Muscle of leg (tissue), 11 donors: ENCODE measurements around the gene IGSF8. TPM values are rescaled to one million over a fixed set of nuclear protein-coding genes. Genes with fewer than 3 reads are reported as not detected.

Source experiments
- DNase-seq: peaks from one replicate; pipeline ENCODE4 v3.0.0; 2013
- H3K27ac ChIP-seq: one replicate; pipeline ENCODE4 v1.5.1; 2013; ENCODE audit warnings: mild to moderate bottlenecking, low read length, control low read depth
- H3K27me3 ChIP-seq: one replicate; pipeline ENCODE4 v1.6.1; 2013; ENCODE audit warnings: low read length; ENCODE audit not compliant: control insufficient read depth, insufficient read depth
- H3K36me3 ChIP-seq: one replicate; pipeline ENCODE4 v1.6.1; 2013; ENCODE audit warnings: low read length; ENCODE audit not compliant: control insufficient read depth, insufficient read depth
- H3K4me1 ChIP-seq: one replicate; pipeline ENCODE4 v1.6.1; 2013; ENCODE audit warnings: low read length; ENCODE audit not compliant: control insufficient read depth, insufficient read depth
- H3K4me3 ChIP-seq: one replicate; pipeline ENCODE4 v1.5.1; 2013; ENCODE audit warnings: low read length, control low read depth
- H3K9me3 ChIP-seq: replicated peaks from 2 replicates; pipeline ENCODE4 v1.6.1; 2013; ENCODE audit warnings: low read depth, low read length; ENCODE audit not compliant: control insufficient read depth
- WGBS: methylation state at CpG from one replicate; pipeline ENCODE4 v1.1.5; 2013; ENCODE audit warnings: missing lambda C conversion rate; ENCODE audit not compliant: insufficient coverage; 5-methylcytosine and 5-hydroxymethylcytosine counted together
- polyA plus RNA-seq, 8 donors: library from polyadenylated mRNA; unstranded; fragments of 120-200 nt; gene quantifications; one replicate each; pipeline versions ENCODE4 v1.2.1 to v1.2.3, GENCODE V29; 2013; ENCODE audit warnings: inconsistent platforms in 1 of 8, low replicate concordance in 1 of 8; ENCODE audit not compliant: insufficient read length in 8 of 8, insufficient read depth in 1 of 8
- total RNA-seq: library from RNA; stranded (reverse); fragments of 120-200 nt; gene quantifications from one replicate; pipeline ENCODE4 v1.2.4, GENCODE V29; 2013

Gene IGSF8
- total and polyA plus RNA-seq, 9 donors: 15.4 to 26.2 (median 21.1) TPM

DNA sequence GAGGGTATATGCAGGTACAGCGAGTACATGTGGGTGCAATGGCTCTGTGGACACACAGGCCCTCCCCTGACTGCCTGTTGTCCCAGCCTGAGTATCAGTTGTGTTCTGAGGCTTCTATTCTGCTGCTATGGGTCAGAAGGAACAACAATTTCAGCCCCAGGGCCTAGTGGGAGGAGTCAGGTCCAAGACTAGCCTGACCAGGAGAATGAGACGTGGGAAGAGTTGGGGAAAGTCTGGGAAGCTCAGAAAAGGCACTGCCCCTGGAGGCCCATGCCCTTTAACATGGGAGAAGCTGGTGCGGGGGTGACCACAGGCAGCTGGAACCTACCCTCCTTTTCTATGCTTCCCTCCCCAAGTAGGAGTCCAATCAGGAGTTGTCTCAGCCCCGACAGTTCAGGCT, 7.7 kb downstream of the IGSF8 start:
- no peak for DNase-seq
- Histone ChIP-seq H3K36me3 (peaks cover 41% of the 10 kb centered on the region), H3K9me3 (no peaks in the 10 kb centered on the region), H3K27me3 (no peaks in the 10 kb centered on the region), H3K27ac (no peak overlapping the region), H3K4me1 (peaks cover 18% of the 10 kb centered on the region), H3K4me3 (no peak overlapping the region)
- WGBS: 92% methylated on average over 2 of the region's 4 CpGs

DNA sequence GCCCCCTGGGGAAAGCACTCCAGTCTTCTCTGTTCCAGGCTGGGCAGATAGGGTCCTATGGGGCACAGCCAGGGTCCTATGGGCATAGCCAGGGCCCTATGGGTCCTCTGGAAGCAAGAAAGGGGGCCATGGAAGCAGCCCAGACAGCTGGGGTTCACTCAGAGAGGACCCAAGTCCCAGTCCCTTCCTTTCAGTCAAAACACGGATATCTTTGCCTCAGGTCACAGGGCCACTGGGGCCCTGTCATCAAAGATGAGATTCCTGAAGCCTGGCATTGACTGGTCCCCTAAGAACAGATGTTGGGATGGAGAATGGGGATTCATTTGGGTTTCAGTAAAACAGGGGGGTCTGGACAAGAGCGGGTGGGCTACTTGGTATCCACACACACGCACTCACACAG, 8.5 kb downstream of the IGSF8 start:
- peaks cover 40% of the 10 kb centered on the region for H3K36me3 ChIP-seq
- H3K27ac ChIP-seq: no peak overlapping the region
- no peak for DNase-seq
- WGBS: 100% methylated on average over 1 of the region's 3 CpGs
- no peaks in the 10 kb centered on the region for H3K27me3 ChIP-seq
- H3K4me1 ChIP-seq: peaks cover 20% of the 10 kb centered on the region
- H3K4me3 ChIP-seq: no peak overlapping the region
- H3K9me3 ChIP-seq: no peaks in the 10 kb centered on the region

DNA sequence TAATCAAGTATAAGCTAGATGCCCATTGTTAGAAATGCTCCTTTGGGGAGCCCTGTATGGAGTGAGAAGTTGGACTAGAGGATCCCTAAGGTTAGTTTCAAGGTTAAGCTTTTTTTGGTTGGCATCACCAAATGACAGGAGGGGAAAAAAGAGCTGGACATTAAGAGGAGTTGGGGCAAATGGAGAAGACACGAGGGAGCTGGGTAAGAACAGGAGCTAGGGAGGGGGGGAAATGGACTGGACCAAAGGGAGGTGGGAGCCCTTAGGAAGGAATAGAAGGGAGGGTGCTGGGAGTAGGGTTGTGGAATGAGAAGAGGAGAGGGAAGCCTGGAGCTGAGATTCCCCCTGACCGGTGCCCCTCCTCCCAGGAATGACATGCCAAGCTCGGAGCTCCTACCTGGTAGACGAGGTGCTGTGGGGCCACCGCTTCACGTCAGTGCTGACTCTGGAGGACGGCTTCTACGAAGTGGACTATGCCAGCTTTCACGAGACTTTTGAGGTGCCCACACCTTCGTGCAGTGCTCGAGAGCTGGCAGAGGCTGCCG, 11.2 kb downstream of the IGSF8 start:
- Histone ChIP-seq H3K27ac (peak overlapping the region; percentile 77), H3K9me3 (no peaks in the 10 kb centered on the region)
- 83% methylated on average over 8 of the region's 12 CpGs for whole genome bisulfite sequencing

DNA sequence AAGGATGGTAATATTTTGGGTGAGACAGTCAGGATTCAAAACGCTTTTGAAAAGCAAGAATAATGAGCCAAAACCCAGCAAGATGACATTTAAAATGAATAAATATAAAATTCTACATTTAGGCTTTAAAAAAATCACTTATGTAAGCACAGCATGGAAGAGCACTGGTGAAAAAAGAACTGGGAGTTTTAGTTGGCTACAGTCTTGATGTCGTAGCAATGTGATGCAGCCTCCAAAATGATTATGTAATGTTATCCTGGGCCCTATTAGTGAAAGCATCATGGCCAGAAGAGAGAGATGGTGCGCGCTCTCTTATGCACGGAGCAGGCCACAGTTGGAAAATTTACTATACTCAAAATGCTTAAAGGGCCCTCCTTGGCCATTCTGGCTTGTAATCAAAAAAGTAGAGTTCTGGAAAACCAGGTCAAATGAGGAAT, 11.9 kb downstream of the IGSF8 start:
- H3K27me3 ChIP-seq: peaks cover 30% of the 10 kb centered on the region
- WGBS: 0% methylated on average over 1 of the region's 5 CpGs
- H3K9me3 ChIP-seq: no peaks in the 10 kb centered on the region
- peaks cover 15% of the 10 kb centered on the region for H3K4me1 ChIP-seq
- H3K36me3 ChIP-seq: peaks cover 18% of the 10 kb centered on the region
- DNase-seq: peak; percentile 94
- H3K27ac ChIP-seq: peak overlapping the region; percentile 89
- H3K4me3 ChIP-seq: no peak overlapping the region

More for the DNA sequence above, 11.2 kb downstream of the IGSF8 start:
- peaks cover 25% of the 10 kb centered on the region for H3K36me3 ChIP-seq
- no peak for DNase-seq
- H3K4me3 ChIP-seq: no peak overlapping the region
- H3K27me3 ChIP-seq: peaks cover 24% of the 10 kb centered on the region
- peaks cover 15% of the 10 kb centered on the region for H3K4me1 ChIP-seq

DNA sequence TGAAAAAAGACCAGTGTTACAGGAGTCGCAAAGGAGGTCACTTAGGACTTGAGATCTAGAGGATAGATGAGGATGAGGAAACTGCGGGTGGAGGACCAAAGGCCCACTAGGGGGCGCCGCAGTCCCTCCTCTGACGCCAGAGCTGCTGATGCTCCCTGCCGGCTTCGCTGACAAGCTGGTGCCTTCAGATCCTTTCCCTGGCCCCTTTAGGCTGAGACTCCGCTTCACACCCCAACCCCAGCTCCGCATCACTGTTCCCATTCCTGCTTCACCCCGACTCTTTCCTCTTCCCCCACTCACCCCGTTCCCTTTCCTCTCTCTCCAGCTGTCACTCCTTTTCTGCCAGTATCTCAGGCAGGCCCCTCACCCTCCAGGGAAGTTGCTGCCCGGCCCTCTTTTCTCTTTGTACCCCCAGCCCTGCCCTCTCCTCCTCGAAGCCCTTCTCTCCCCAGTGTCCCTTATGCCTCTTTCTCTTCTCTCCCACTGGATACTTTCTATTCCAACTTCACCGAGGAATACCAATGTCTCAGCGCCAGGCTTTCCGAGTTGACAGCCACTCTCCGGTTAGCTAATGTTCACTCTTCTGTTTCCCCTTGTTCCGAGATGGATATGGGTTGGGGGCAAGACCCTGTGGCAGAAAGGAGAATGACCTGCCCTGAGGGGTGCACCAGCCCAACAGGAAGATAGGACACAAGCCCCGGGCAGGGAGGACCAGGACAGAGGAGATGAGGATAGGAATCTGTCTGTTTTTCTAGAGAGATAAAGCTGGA, 12.5 kb downstream of the IGSF8 start:
- peak overlapping the region; percentile 89 for H3K27ac ChIP-seq
- WGBS: 20% methylated on average over 14 of the region's 19 CpGs
- H3K4me1 ChIP-seq: peaks cover 13% of the 10 kb centered on the region
- H3K36me3 ChIP-seq: peaks cover 13% of the 10 kb centered on the region
- H3K27me3 ChIP-seq: peaks cover 36% of the 10 kb centered on the region
- H3K4me3 ChIP-seq: no peak overlapping the region
- peak; percentile 85 for DNase-seq
- no peaks in the 10 kb centered on the region for H3K9me3 ChIP-seq

DNA sequence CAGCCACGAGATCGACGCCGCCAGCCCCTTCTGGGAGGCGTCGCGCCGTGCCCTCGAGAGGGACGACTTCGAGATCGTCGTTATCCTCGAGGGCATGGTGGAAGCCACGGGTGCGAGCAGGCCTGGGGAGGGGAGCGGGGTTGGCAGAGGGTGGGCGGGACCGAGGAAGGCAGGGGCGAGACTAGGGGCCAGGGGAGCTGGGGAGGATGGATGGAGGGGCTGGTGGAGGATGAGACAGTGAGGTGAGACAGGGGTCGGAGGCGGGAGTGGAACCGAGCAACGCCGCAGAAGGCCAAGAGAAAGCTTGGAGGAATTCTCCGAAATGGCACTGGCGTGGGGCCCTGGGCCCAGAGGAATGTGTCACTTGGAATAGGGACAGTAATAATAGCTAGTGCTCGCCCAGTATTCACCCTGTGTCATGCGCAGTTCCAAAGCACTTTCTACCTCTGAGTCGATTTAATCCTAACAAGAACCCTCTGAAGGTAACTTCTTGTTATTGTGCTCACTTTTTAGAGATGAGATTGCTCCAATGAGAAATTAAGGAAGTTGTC, 13.6 kb downstream of the IGSF8 start:
- peaks cover 40% of the 10 kb centered on the region for H3K27me3 ChIP-seq
- H3K4me3 ChIP-seq: no peak overlapping the region
- peaks cover 13% of the 10 kb centered on the region for H3K4me1 ChIP-seq
- H3K27ac ChIP-seq: no peak overlapping the region
- no peak for DNase-seq
- 83% methylated on average over 26 of the region's 30 CpGs for WGBS
- peaks cover 9% of the 10 kb centered on the region for H3K36me3 ChIP-seq
- no peaks in the 10 kb centered on the region for H3K9me3 ChIP-seq

DNA sequence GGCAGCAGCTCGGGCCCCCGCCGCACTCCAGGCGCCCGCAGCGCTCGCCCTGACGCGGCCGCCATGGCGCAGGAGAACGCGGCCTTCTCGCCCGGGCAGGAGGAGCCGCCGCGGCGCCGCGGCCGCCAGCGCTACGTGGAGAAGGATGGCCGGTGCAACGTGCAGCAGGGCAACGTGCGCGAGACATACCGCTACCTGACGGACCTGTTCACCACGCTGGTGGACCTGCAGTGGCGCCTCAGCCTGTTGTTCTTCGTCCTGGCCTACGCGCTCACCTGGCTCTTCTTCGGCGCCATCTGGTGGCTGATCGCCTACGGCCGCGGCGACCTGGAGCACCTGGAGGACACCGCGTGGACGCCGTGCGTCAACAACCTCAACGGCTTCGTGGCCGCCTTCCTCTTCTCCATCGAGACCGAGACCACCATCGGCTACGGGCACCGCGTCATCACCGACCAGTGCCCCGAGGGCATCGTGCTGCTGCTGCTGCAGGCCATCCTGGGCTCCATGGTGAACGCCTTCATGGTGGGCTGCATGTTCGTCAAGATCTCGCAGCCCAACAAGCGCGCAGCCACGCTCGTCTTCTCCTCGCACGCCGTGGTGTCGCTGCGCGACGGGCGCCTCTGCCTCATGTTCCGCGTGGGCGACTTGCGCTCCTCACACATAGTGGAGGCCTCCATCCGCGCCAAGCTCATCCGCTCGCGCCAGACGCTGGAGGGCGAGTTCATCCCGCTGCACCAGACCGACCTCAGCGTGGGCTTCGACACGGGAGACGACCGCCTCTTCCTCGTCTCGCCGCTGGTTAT, 14.2 kb downstream of the IGSF8 start:
- peak overlapping the region; percentile 26 for H3K4me3 ChIP-seq
- DNase-seq: peak; percentile 60
- 20% methylated on average over 96 of the region's 96 CpGs for WGBS
- no peaks in the 10 kb centered on the region for H3K9me3 ChIP-seq
- peaks cover 13% of the 10 kb centered on the region for H3K4me1 ChIP-seq
- no peak overlapping the region for H3K27ac ChIP-seq
- peaks cover 40% of the 10 kb centered on the region for H3K27me3 ChIP-seq
- H3K36me3 ChIP-seq: peaks cover 8% of the 10 kb centered on the region

DNA sequence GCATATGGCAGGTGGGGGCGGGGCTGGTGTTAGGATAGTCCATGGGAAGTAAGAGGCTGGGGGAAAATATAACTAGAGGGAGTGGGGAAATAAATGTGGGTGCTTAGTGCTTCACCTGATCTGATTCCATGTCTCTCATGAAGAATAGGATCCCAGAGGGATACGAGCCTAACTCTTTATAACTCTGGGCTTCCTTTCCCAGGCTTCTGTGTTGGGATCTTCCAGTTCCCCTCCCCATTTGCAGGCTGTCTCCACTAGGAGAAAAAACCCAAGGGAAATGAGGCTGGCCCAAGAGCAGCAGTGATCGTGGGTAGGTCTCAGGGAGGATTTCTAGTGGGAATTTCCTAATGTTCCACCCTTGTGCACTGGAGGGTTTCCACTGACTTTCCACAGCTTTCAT, 15.5 kb downstream of the IGSF8 start:
- no peak for DNase-seq
- Histone ChIP-seq H3K27ac (no peak overlapping the region), H3K9me3 (no peaks in the 10 kb centered on the region), H3K27me3 (peaks cover 44% of the 10 kb centered on the region), H3K4me1 (peaks cover 22% of the 10 kb centered on the region), H3K36me3 (peaks cover 2% of the 10 kb centered on the region), H3K4me3 (no peak overlapping the region)
- WGBS: 57% methylated on average over 3 of the region's 3 CpGs

DNA sequence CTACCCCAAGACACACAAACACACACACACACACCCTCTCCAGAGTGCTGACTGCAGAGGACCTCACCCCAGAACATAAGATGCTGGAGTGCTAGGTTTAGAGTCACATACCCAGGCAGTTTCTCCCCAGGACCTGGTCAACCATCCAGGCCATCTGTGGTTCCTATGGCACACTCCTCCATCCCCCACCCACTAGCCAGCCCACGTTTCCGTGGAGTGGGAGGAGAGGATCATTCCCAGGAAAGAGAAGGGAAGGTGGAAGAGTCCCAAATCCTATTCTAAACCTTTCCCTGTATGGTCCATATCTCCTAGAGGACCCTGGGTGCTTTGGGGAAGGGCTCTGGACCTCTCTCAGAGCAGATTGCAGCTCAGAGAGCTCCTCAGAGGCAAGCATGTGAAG, 15.9 kb downstream of the IGSF8 start:
- no CpG with 5 or more reads among the region's 2 CpGs for WGBS

More for the DNA sequence above, 15.9 kb downstream of the IGSF8 start:
- no peak for DNase-seq
- Histone ChIP-seq H3K27ac (no peak overlapping the region), H3K27me3 (peaks cover 44% of the 10 kb centered on the region), H3K9me3 (no peaks in the 10 kb centered on the region), H3K4me3 (no peak overlapping the region), H3K36me3 (no peaks in the 10 kb centered on the region), H3K4me1 (peaks cover 23% of the 10 kb centered on the region)
